Activated naive CD4-positive, alpha-beta T cell treated with anti-CD3 and anti-CD28 coated beads for 36 hours (primary cell): ENCODE measurements around the gene DSE. TPM values are rescaled to one million over a fixed set of nuclear protein-coding genes. Genes with fewer than 3 reads are reported as not detected.

Source experiments
- CTCF ChIA-PET: fragments of 350-600 bp; sonication (Branson Sonifier 250); formaldehyde crosslinking; loops from one replicate; lab custom pipeline; 2021; ENCODE audit warnings: antibody characterized with exemption; lab: Charles Lee
- DNase-seq: peaks from one replicate; pipeline ENCODE4 v3.0.0-alpha.2; 2020
- H3K27ac Mint-ChIP-seq: one replicate; pipeline ENCODE4 v1.8.0; 2021; ENCODE audit warnings: mild to moderate bottlenecking, mixed read lengths
- H3K27me3 Mint-ChIP-seq: one replicate; pipeline ENCODE4 v1.8.0; 2021; ENCODE audit warnings: low read depth, mixed read lengths
- H3K36me3 Mint-ChIP-seq: one replicate; pipeline ENCODE4 v1.8.0; 2021; ENCODE audit warnings: low read depth, mixed read lengths
- H3K4me1 Mint-ChIP-seq: one replicate; pipeline ENCODE4 v1.8.0; 2021; ENCODE audit warnings: low read depth, mixed read lengths
- H3K4me3 Mint-ChIP-seq: one replicate; pipeline ENCODE4 v1.8.0; 2021; ENCODE audit warnings: mild to moderate bottlenecking, moderate library complexity, mixed read lengths
- H3K9me3 Mint-ChIP-seq: one replicate; pipeline ENCODE4 v1.8.0; 2021; ENCODE audit warnings: mixed read lengths
- intact Hi-C: fragments of 100-400 bp; cut with micrococcal nuclease; formaldehyde crosslinking; loops from one replicate; pipeline ENCODE4 v1.15.1; 2023
- total RNA-seq, 2 experiments: library from RNA; stranded (reverse); gene quantifications; one replicate each; pipeline ENCODE4 v1.2.3, GENCODE V29; 2021

The DSE gene
- total RNA-seq, 2 experiments from 2014 or later: 2.1 to 3.2 TPM

DNA sequence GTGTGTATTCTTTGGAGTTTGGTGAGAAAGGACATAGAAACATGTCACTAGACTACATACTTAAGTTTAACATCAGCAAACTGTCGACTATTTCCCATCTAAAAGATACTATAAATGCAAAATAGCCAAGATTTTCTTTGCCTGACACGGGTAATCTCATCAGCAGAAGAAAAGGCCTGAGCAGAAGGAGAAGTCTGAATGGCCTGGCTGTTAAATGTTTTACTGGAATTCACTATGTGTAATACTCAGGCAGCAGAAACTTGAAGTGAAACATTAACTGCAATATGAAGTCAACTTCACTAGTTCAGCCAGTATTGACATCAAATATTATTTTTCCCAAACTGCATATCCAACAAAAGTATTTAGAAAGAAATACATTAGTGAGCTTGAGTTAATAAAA is 6.4 kb upstream of the DSE start:
- CTCF ChIA-PET: no interaction called here
- no peak overlapping the region for H3K27ac Mint-ChIP-seq

DNA sequence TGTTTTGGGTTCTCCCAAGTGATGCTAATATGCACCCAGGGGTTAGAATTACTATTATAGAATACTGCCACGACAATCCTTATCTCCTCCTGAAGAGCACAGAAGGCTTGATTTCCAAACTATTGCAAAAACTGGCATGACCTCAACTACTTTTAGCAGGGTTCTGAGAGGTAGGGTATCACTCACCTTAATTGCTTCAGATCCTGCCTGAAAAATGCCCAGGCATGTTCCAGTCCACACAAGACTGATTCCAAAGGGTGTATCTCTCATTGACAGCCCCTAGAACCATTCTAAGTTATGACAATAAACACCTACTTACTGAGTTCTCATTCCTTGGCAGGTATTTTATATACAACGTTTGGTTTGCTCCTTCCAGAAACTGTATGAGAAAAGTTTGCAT is 5.0 kb upstream of the DSE start:
- CTCF ChIA-PET: interaction anchor here (0.5 kb wide), 1 partner anchor 48 kb away, joined by 5 read pairs; no protein-coding TSS in a partner anchor
- Mint-ChIP-seq H3K4me3 (no peak overlapping the region), H3K27me3 (peaks cover 4% of the 10 kb centered on the region), H3K36me3 (no peaks in the 10 kb centered on the region), H3K27ac (no peak overlapping the region), H3K9me3 (no peaks in the 10 kb centered on the region), H3K4me1 (peaks cover 8% of the 10 kb centered on the region)
- DNase-seq: no peak
- intact Hi-C loops: no loop called here

More for the DNA sequence above, 6.4 kb upstream of the DSE start:
- no peaks in the 10 kb centered on the region for H3K36me3 Mint-ChIP-seq
- H3K4me3 Mint-ChIP-seq: no peak overlapping the region
- no peaks in the 10 kb centered on the region for H3K27me3 Mint-ChIP-seq
- no peak for DNase-seq
- intact Hi-C loops: no loop called here
- no peaks in the 10 kb centered on the region for H3K9me3 Mint-ChIP-seq
- no peaks in the 10 kb centered on the region for H3K4me1 Mint-ChIP-seq

DNA sequence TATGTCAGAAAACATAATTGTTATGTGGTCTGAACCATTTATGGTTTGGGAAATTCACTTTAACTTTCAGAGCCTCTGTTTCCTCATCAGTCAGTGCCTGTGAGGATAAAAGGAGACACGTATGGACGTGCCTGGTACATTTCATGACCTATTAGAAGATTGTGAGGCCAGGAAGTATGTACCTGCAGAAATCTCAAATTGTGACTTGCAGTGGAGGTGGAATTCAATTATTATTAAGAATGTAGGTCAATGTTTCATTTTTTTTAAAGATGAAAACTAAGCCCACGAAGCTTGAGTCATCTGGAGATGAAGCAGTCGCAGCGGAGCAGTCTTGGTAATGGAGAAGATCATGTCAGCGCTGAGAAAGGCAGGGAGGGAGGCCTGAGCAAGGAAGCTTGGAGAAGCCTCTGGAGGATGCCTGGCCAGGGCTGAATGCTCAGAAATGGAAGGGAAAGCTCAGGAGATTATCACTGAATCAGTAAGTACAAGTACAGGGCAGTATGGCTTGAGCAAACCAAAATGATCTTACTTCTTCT is 3.9 kb upstream of the DSE start:
- Mint-ChIP-seq H3K36me3 (no peaks in the 10 kb centered on the region), H3K27me3 (peaks cover 6% of the 10 kb centered on the region), H3K4me1 (peaks cover 8% of the 10 kb centered on the region), H3K9me3 (no peaks in the 10 kb centered on the region), H3K27ac (no peak overlapping the region), H3K4me3 (no peak overlapping the region)
- intact Hi-C loops: no loop called here
- CTCF ChIA-PET: no interaction called here
- DNase-seq: no peak

DNA sequence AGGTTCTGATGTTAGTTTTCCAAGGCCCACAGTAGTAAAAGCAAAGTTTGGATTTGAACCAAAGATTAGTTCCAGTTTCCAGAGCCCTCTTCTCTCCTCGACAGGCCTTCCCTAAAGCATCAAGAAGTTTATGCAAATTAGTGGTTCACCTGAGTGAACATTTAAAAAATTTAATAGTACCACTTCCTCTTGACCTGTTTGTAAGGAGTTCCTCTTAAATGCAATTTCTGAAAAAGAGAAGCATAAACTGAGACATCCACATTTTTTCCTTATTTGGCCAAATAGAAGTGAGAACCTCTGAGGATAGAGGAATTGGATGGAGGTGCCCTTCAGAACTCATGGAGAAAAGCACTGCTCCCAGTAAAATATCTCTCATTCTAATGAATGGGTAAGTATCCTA is 1.2 kb upstream of the DSE start:
- Mint-ChIP-seq H3K4me3 (peak overlapping the region; percentile 10), H3K4me1 (peaks cover 8% of the 10 kb centered on the region), H3K36me3 (no peaks in the 10 kb centered on the region), H3K27me3 (peaks cover 20% of the 10 kb centered on the region), H3K27ac (no peak overlapping the region), H3K9me3 (no peaks in the 10 kb centered on the region)
- CTCF ChIA-PET: no interaction called here
- intact Hi-C loops: no loop called here
- DNase-seq: no peak

DNA sequence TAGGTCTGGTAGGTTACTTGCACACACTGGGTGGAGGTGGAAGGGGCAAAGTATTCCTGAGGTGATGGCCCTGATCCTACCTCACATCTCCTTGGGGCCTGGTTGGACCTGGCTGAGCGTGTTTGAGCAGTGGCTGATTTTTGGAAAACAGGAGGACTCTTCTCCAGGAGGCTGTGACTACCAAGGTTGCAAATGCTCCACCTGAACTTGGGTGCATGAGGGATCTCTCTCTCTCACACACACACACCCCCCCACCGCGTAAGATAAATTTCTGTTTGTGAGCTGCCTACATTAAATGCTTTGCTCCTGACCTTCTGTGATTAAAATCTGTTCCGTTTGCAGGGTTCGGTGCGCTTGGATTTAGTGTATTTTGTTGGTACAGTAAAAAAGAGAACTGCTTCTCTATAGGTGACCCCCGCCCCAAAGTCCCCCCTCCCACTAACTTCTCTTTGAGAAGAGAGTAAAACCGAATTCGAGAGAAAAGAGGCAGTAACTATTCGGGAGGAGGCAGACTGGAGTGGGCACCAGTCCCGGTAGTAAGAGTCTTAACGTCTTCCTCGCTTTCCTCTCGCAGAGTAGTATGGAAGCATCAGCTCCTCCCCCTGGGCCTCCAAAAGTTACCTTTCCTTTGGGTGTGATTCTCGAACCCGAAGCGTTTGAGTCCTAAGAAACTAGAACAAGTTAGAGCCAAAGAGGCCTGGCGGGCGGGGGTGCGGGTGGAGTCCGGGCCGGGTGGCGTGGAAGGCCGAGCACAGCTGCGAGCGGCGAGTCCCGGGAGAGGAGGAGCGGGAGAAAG is 585 bp upstream of the DSE start:
- Mint-ChIP-seq H3K27ac (no peak overlapping the region), H3K27me3 (peaks cover 20% of the 10 kb centered on the region), H3K36me3 (no peaks in the 10 kb centered on the region), H3K4me3 (peak overlapping the region; percentile 71), H3K4me1 (peaks cover 8% of the 10 kb centered on the region), H3K9me3 (no peaks in the 10 kb centered on the region)
- DNase-seq: no peak
- intact Hi-C loops: loop anchor here (1.0 to 10.0 kb wide), 7 partner anchors 89 to 355 kb away; partner anchors contain the start of genes CALHM6, NT5DC1 and RWDD1
- CTCF ChIA-PET: interaction anchor here (1.3 kb wide), 1 partner anchor 200 kb away, joined by 3 read pairs; no protein-coding TSS in a partner anchor

DNA sequence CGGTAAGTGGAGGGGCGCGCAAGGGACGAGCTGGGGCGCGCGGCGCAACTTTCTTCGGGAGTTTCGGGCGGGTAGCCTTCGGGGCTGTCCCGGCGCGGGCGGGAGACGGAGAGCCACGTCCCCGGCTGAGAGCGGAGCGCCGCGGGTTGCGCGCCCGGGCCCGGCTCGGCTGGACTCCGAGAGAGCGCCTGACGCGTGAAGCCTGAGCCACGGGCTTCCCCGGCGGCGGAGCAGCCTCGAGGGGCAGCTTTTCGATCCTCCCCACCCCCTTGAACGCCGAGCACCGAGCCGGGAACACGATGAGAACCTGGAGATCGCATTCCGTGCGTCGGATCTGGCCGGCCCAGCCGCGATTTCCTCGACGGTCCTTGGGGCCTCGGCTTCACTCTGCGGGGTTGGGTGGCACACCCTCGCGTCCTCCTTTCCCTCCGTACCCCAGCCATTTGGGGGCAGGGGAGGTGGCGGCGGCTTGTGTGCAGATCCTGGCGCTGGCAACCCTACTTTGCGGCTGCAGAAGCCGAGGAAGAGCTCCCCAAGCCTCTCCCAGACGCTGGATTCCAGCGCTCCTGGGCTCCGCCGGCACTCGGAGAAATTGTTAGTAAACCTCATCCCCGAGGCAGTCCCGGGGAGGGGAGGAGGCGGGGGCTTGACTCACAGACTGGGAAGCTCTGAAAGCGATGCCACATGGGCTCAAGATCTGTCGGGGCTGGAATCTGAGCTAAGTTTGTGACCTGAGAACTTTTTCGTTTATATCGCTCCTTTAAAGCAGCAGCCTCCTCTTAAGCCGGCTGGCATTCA is 572 bp downstream of the DSE start:
- peak; percentile 43 for DNase-seq
- Mint-ChIP-seq H3K9me3 (no peaks in the 10 kb centered on the region), H3K4me3 (peak overlapping the region; percentile 71), H3K27ac (no peak overlapping the region), H3K36me3 (no peaks in the 10 kb centered on the region), H3K27me3 (peaks cover 24% of the 10 kb centered on the region), H3K4me1 (peaks cover 8% of the 10 kb centered on the region)
- CTCF ChIA-PET: interaction anchor here (1.3 kb wide), 2 partner anchors 83 to 199 kb away, joined by 3 to 5 read pairs; no protein-coding TSS in a partner anchor
- intact Hi-C loops: loop anchor here (2.0 to 10.0 kb wide), 6 partner anchors 91 to 357 kb away; partner anchors contain the start of genes CALHM6, NT5DC1 and RWDD1

DNA sequence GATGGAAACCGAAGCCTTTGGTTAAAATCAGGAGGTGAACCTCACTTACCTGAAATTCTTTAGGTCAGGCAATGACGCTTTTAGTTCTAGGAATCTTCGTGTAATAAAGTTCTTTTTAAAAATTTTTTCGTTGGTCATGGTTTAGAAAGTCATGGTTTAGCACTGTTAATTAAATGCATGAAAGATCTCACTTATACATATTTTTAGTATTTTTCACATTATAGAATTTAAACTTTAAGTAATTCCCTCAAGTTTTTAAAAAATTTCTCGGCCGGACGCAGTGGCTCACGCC is 1.1 kb downstream of the DSE start:
- H3K36me3 Mint-ChIP-seq: no peaks in the 10 kb centered on the region
- peak overlapping the region; percentile 71 for H3K4me3 Mint-ChIP-seq
- H3K9me3 Mint-ChIP-seq: no peaks in the 10 kb centered on the region
- peaks cover 8% of the 10 kb centered on the region for H3K4me1 Mint-ChIP-seq
- intact Hi-C loops: loop anchor here (2.0 to 10.0 kb wide), 6 partner anchors 90 to 357 kb away; partner anchors contain the start of genes CALHM6, NT5DC1 and RWDD1
- DNase-seq: no peak
- CTCF ChIA-PET: interaction anchor here (1.3 kb wide), 1 partner anchor 84 kb away, joined by 5 read pairs; no protein-coding TSS in a partner anchor
- H3K27me3 Mint-ChIP-seq: peaks cover 24% of the 10 kb centered on the region
- no peak overlapping the region for H3K27ac Mint-ChIP-seq

DNA sequence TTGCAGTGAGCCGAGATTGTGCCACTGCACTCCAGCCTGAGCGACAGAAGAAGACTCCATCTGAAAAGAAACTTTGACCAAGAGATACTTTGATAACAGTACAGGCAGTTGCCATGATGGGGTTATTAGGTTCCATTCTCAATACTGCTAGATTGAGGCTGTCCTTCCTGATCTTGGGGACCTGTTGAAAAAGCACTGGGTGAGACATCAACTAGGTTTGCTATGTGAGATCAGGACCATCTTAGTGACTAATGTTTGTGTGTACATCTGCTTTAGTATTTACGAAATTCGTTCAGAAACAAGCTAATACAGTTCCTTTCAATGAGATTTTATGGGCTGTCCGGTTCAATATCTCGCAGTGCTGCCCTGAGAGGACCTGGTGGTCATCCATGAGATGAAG is 2.6 kb downstream of the DSE start:
- no peaks in the 10 kb centered on the region for H3K9me3 Mint-ChIP-seq

DNA sequence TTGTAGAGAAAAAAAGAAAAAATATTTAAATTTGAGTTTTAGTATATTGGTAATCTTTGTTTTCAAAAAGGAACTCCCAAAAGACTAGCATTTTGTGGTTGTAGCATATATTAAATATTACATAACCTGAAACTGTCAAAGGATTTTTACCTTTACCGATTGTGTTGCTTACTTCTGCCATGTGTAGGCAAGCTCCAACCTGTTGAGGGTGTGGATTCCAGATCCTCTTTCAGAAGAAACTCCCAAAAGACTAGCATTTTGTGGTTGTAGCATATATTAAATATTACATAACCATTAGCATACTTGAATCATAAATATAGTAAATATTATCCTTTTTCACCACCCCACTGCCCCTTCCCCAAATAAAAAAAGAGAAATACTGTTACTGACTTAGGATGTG is 3.2 kb downstream of the DSE start:
- Mint-ChIP-seq H3K27me3 (peaks cover 24% of the 10 kb centered on the region), H3K4me3 (no peak overlapping the region), H3K9me3 (no peaks in the 10 kb centered on the region), H3K4me1 (peaks cover 8% of the 10 kb centered on the region), H3K27ac (no peak overlapping the region), H3K36me3 (no peaks in the 10 kb centered on the region)
- CTCF ChIA-PET: no interaction called here
- no peak for DNase-seq
- intact Hi-C loops: loop anchor here (5.0 to 10.0 kb wide), 3 partner anchors 88 to 359 kb away; partner anchors contain the start of genes CALHM6 and NT5DC1

More for the DNA sequence above, 2.6 kb downstream of the DSE start:
- intact Hi-C loops: loop anchor here (5.0 to 10.0 kb wide), 3 partner anchors 89 to 358 kb away; partner anchors contain the start of genes CALHM6 and NT5DC1
- Mint-ChIP-seq H3K36me3 (no peaks in the 10 kb centered on the region), H3K4me1 (peaks cover 8% of the 10 kb centered on the region), H3K4me3 (no peak overlapping the region), H3K27me3 (peaks cover 24% of the 10 kb centered on the region), H3K27ac (no peak overlapping the region)
- CTCF ChIA-PET: no interaction called here
- DNase-seq: no peak

DNA sequence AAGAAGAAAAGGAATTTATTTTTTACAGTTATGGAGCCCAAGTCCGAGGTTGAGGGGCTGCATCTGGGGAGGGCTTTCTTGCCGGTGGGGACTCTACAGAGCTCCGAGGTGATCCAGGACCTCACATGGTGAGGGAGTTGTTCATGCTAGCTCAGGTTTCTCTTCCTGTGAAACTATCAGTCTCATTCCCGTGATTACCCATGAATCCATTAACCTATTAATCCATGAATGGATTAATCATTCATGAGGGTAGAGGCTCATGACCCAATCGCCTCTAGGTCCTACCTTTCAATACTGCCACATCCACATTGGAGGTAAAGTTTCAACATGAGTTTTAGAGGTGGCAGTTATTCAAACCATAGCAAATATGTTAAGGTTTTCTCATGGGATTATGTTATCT is 3.8 kb downstream of the DSE start:
- no peaks in the 10 kb centered on the region for H3K9me3 Mint-ChIP-seq
- H3K27ac Mint-ChIP-seq: no peak overlapping the region
- no peak overlapping the region for H3K4me3 Mint-ChIP-seq
- peaks cover 8% of the 10 kb centered on the region for H3K4me1 Mint-ChIP-seq
- intact Hi-C loops: loop anchor here (5.0 to 10.0 kb wide), 3 partner anchors 88 to 360 kb away; partner anchors contain the start of genes CALHM6 and NT5DC1
- H3K27me3 Mint-ChIP-seq: peaks cover 24% of the 10 kb centered on the region
- no peak for DNase-seq
- H3K36me3 Mint-ChIP-seq: no peaks in the 10 kb centered on the region
- CTCF ChIA-PET: no interaction called here

DNA sequence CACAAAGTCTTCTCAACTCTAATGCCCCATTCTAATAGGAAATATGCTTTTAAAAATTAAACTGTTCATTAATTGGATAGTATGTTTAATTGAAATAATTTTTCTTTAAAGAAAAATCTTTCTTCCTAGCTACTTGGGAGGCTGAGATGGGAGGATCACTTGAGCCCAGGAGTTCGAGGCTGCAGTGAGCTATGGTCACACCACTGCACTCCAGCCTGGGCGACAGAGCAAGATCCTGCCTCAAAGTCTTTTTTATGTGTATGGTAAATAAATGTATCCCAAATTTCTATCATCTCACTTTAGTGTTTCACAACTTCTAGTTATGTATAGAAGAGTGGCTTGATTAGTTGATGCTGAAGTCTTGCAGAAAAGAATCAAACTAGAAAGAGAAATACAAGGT is 4.5 kb downstream of the DSE start:
- no peak for DNase-seq
- intact Hi-C loops: loop anchor here (10.0 kb wide), 1 partner anchor 360 kb away; no protein-coding TSS in a partner anchor
- H3K4me3 Mint-ChIP-seq: no peak overlapping the region
- peaks cover 23% of the 10 kb centered on the region for H3K27me3 Mint-ChIP-seq
- CTCF ChIA-PET: no interaction called here
- no peaks in the 10 kb centered on the region for H3K36me3 Mint-ChIP-seq
- no peak overlapping the region for H3K27ac Mint-ChIP-seq
- peaks cover 2% of the 10 kb centered on the region for H3K4me1 Mint-ChIP-seq
- H3K9me3 Mint-ChIP-seq: no peaks in the 10 kb centered on the region

DNA sequence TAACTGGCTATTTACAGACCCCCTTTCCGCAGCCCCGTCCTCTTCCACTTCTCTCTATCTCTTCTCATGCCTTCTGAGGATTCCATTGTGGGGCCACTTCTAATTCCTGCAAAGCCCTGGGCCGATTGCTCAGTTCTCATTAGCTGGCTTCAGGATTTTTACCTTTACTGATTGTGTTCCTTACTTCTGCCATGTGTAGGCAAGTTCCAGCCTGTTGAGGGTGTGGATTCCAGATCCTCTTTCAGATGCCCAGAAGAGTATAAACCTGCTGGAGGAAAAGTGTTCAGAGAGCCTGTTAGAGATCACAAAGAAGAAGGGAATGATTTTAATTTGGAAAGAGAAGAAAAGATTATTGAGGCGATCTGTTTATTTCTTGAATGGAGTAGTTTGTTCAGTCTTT is 5.4 kb downstream of the DSE start:
- Mint-ChIP-seq H3K27me3 (peaks cover 24% of the 10 kb centered on the region), H3K4me1 (no peaks in the 10 kb centered on the region), H3K9me3 (no peaks in the 10 kb centered on the region), H3K36me3 (no peaks in the 10 kb centered on the region), H3K4me3 (no peak overlapping the region), H3K27ac (no peak overlapping the region)
- no peak for DNase-seq
- intact Hi-C loops: loop anchor here (10.0 kb wide), 1 partner anchor 361 kb away; no protein-coding TSS in a partner anchor
- CTCF ChIA-PET: no interaction called here
